B cell (primary cell): ENCODE results near the gene UBE2O. TPM values are rescaled to one million over a fixed set of nuclear protein-coding genes. Genes with fewer than 3 reads are reported as not detected.

Experiments
- ATAC-seq: fragments of 200-7000 bp; cut with Tn5 transposase; one replicate; pipeline ENCODE4 v1.10.0; 2021; ENCODE audit warnings: low read depth, mild to moderate bottlenecking, moderate number of reproducible peaks, moderate library complexity
- CTCF ChIA-PET: fragments of 350-600 bp; sonication (Branson Sonifier 250); formaldehyde crosslinking; loops from one replicate; lab custom pipeline; 2021; ENCODE audit warnings: antibody characterized with exemption, inconsistent platforms; lab: Charles Lee
- POLR2A ChIA-PET: fragments of 350-600 bp; sonication (Branson Sonifier 250); formaldehyde crosslinking; loops from one replicate; lab custom pipeline; 2021; ENCODE audit warnings: antibody characterized with exemption; lab: Charles Lee
- DNase-seq: peaks from one replicate; pipeline ENCODE4 v3.0.0; 2013
- H2AFZ ChIP-seq: 2 replicates; pipeline ENCODE4 v1.6.1; 2012; ENCODE audit warnings: mild to moderate bottlenecking, low read depth, low read length; ENCODE audit not compliant: insufficient read depth, poor library complexity, severe bottlenecking
- H3K27ac ChIP-seq, 2 donors: 1 replicate in 1 of 2; 2 replicates in 1 of 2; pipeline ENCODE4 v1.5.1; 2012 to 2013; ENCODE audit warnings: low read length in 2 of 2, mild to moderate bottlenecking in 2 of 2, moderate library complexity in 1 of 2
- H3K27me3 ChIP-seq, 4 experiments: fragments of 200-600 bp in 1 of 4; sonication (generic) in 1 of 4; replicated peaks in 1 of 4; 1 replicate in 2 of 4; 2 replicates in 2 of 4; pipeline versions ENCODE4 v1.6.1 to v1.7.0; 2013 to 2016; ENCODE audit warnings: low read length in 3 of 4, mild to moderate bottlenecking in 2 of 4, mixed read lengths in 1 of 4, moderate library complexity in 1 of 4; ENCODE audit not compliant: insufficient read depth in 4 of 4, control insufficient read depth in 3 of 4; ENCODE audit errors: control extremely low read depth in 1 of 4
- H3K36me3 ChIP-seq, 2 experiments: replicated peaks in 1 of 2; 1 replicate in 1 of 2; 2 replicates in 1 of 2; pipeline versions ENCODE4 v1.6.1 to v1.7.1; 2013; ENCODE audit warnings: low read length in 1 of 2; ENCODE audit not compliant: insufficient read depth in 2 of 2, control insufficient read depth in 1 of 2; ENCODE audit errors: control extremely low read depth in 1 of 2, extremely low read depth in 1 of 2
- H3K4me1 ChIP-seq, 2 donors: fragments of 200-600 bp in 1 of 2; sonication (generic) in 1 of 2; 1 replicate in 1 of 2; 2 replicates in 1 of 2; pipeline versions ENCODE4 v1.5.1 to v1.6.1; 2013 to 2017; ENCODE audit warnings: low read length in 2 of 2; ENCODE audit not compliant: control insufficient read depth in 2 of 2, insufficient read depth in 2 of 2
- H3K4me2 ChIP-seq: replicated peaks from 2 replicates; pipeline ENCODE3; 2012; ENCODE audit warnings: mild to moderate bottlenecking, low read depth, low read length; ENCODE audit not compliant: poor library complexity, severe bottlenecking
- H3K4me3 ChIP-seq, 5 experiments: fragments of 200-600 bp in 1 of 5; sonication (generic) in 1 of 5; 1 replicate in 3 of 5; 2 replicates in 2 of 5; pipeline versions ENCODE4 v1.5.1 to v1.7.0; 2011 to 2016; ENCODE audit warnings: low read length in 4 of 5, mild to moderate bottlenecking in 4 of 5, low read depth in 2 of 5, control low read depth in 1 of 5, moderate library complexity in 1 of 5; ENCODE audit not compliant: insufficient read depth in 1 of 5; ENCODE audit errors: control extremely low read depth in 1 of 5, extremely low read depth in 1 of 5
- H3K79me2 ChIP-seq: fragments of 200-600 bp; sonication (generic); one replicate; pipeline ENCODE4 v1.6.0; 2016; ENCODE audit warnings: low read length; ENCODE audit not compliant: control insufficient read depth, insufficient read depth
- H3K9ac ChIP-seq: fragments of 200-600 bp; sonication (generic); 2 replicates; pipeline ENCODE4 v1.6.1; 2017; ENCODE audit warnings: mild to moderate bottlenecking, low read length, moderate library complexity
- H3K9me3 ChIP-seq, 3 donors: one replicate each; pipeline versions ENCODE4 v1.6.1 to v1.7.1; 2013; ENCODE audit warnings: low read length in 2 of 3; ENCODE audit not compliant: control insufficient read depth in 2 of 3, insufficient read depth in 1 of 3; ENCODE audit errors: control extremely low read depth in 1 of 3
- H4K20me1 ChIP-seq: 2 replicates; pipeline ENCODE4 v1.6.0; 2012; ENCODE audit warnings: mild to moderate bottlenecking, low read length; ENCODE audit not compliant: insufficient read depth, control insufficient read depth, poor library complexity, severe bottlenecking
- H3K27ac Mint-ChIP-seq: one replicate; pipeline ENCODE4 v1.8.0; 2021; ENCODE audit warnings: mixed read lengths
- H3K27me3 Mint-ChIP-seq: one replicate; pipeline ENCODE4 v1.8.0; 2021; ENCODE audit warnings: mixed read lengths
- H3K4me1 Mint-ChIP-seq: one replicate; pipeline ENCODE4 v1.8.0; 2021; ENCODE audit warnings: mixed read lengths
- H3K4me3 Mint-ChIP-seq: one replicate; pipeline ENCODE4 v1.8.0; 2021; ENCODE audit warnings: mixed read lengths
- H3K9me3 Mint-ChIP-seq: one replicate; pipeline ENCODE4 v1.8.0; 2022; ENCODE audit warnings: mixed read lengths; ENCODE audit not compliant: insufficient read depth
- EZH2 ChIP-seq: IDR thresholded peaks from 2 replicates; pipeline ENCODE4 v1.6.1; 2012; ENCODE audit warnings: borderline replicate concordance, low read depth, mild to moderate bottlenecking, moderate library complexity, low read length; ENCODE audit not compliant: insufficient read depth, poor library complexity, severe bottlenecking
- WGBS: methylation state at CpG from one replicate; pipeline ENCODE4 v1.1.5; 2013; ENCODE audit warnings: missing lambda C conversion rate; ENCODE audit not compliant: insufficient coverage; 5-methylcytosine and 5-hydroxymethylcytosine counted together
- intact Hi-C: fragments of 100-400 bp; cut with micrococcal nuclease; formaldehyde crosslinking; loops from one replicate; pipeline ENCODE4 v1.10.0; 2022
- polyA plus RNA-seq: library from polyadenylated mRNA; depleted of rRNA; stranded (reverse); fragments of >200 nt; gene quantifications from 2 replicates; pipeline ENCODE4 v1.2.3, GENCODE V29; 2012
- total RNA-seq, 2 donors: library from RNA; stranded (reverse); fragments of 120-200 nt in 1 of 2; gene quantifications; 1 replicate in 1 of 2; 2 replicates in 1 of 2; pipeline versions ENCODE4 v1.2.3 to v1.2.4, GENCODE V29; 2013 to 2022
- TF ChIP-seq, protein P1 (sequence below): fragments of 200-600 bp; IDR thresholded peaks from one replicate; pipeline ENCODE4 v1.8.0; 2022; ENCODE audit warnings: antibody characterized with exemption, mild to moderate bottlenecking

UBE2O gene
- total and polyA plus RNA-seq, 2 donors (not counting 1 experiment from before 2014, with no cell fraction given) = 41.3 to 54.0 TPM

- ATAC-seq = peak; percentile 87
- Histone ChIP-seq H3K4me2 (peak overlapping the region; percentile 66), H3K9me3 (no peaks in the 10 kb centered on the region), H3K36me3 (no peaks in the 10 kb centered on the region), H3K79me2 (peaks cover 71% of the 10 kb centered on the region), H3K9ac (peak overlapping the region; percentile 12), H3K4me1 (peaks cover 78 to 96% of the 10 kb centered on the region in 2 donors), H3K4me3 (peak overlapping the region; percentile 6 to 49 (median 15)), H4K20me1 (peaks cover 3% of the 10 kb centered on the region), H3K27me3 (no peaks in the 10 kb centered on the region), H2AFZ (no peak overlapping the region), H3K27ac (peak overlapping the region; percentile 75 to 92)
- H3K4me3 Mint-ChIP-seq = peak overlapping the region; percentile 54
- no peaks in the 10 kb centered on the region for H3K27me3 Mint-ChIP-seq
- intact Hi-C loops = loop anchor here (1.0 kb wide), 1 partner anchor 26 kb away; the partner anchor contains the start of gene UBE2O
- WGBS = 35% methylated on average over 4 of the region's 8 CpGs
- H3K27ac Mint-ChIP-seq = peak overlapping the region; percentile 93
- TF ChIP-seq, protein P1, sequence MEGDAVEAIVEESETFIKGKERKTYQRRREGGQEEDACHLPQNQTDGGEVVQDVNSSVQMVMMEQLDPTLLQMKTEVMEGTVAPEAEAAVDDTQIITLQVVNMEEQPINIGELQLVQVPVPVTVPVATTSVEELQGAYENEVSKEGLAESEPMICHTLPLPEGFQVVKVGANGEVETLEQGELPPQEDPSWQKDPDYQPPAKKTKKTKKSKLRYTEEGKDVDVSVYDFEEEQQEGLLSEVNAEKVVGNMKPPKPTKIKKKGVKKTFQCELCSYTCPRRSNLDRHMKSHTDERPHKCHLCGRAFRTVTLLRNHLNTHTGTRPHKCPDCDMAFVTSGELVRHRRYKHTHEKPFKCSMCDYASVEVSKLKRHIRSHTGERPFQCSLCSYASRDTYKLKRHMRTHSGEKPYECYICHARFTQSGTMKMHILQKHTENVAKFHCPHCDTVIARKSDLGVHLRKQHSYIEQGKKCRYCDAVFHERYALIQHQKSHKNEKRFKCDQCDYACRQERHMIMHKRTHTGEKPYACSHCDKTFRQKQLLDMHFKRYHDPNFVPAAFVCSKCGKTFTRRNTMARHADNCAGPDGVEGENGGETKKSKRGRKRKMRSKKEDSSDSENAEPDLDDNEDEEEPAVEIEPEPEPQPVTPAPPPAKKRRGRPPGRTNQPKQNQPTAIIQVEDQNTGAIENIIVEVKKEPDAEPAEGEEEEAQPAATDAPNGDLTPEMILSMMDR = no peak
- TF ChIP-seq EZH2 = no peak
- CTCF ChIA-PET = interaction anchor here (0.8 to 8.9 kb wide), 18 partner anchors 9 to 83 kb away, joined by 3 to 69 read pairs (median 6); partner anchors contain the start of genes AANAT and UBE2O
- no peaks in the 10 kb centered on the region for H3K9me3 Mint-ChIP-seq
- POLR2A ChIA-PET = interaction anchor here (0.6 to 1.4 kb wide), 6 partner anchors 9 to 1415 kb away, joined by 3 to 7 read pairs (median 4); partner anchors contain the start of gene MRPL58
- DNase-seq = peak; percentile 87
- H3K4me1 Mint-ChIP-seq = peaks cover 73% of the 10 kb centered on the region
These were observed 25.3 kb downstream of the UBE2O start for GRCh38 chr17:76427501-76428231.
